ENCODE measurements around the gene LGR4.

GRCh38 chr11:27455667-27456066 is 16.9 kb downstream of the LGR4 start:
- TF ChIP-seq CTCF (IDR thresholded peaks at IDR 0.05), result no peak
- no peak for TF ChIP-seq POLR2A (IDR thresholded peaks at IDR 0.05)

All from heart left ventricle (tissue), 13 donors.